ENCODE measurements around the gene GAPT.

GRCh38 chr5:58452566-58453258 lies 38.5 kb upstream of the GAPT start:
- TF ChIP-seq POLR2A (IDR thresholded peaks at IDR 0.05) (no peak), CTCF (IDR thresholded peaks at IDR 0.05) (no peak), EP300 (IDR thresholded peaks at IDR 0.05) (no peak)

Measured in tibial nerve (tissue), 4 donors.